ENCODE results near the gene CFD. TPM values are rescaled to one million over a fixed set of nuclear protein-coding genes. Genes with fewer than 3 reads are reported as not detected.

The CFD gene
- total RNA-seq, 1 experiment from 2014 or later: 1.9 TPM

- TF ChIP-seq CTCF (conservative IDR thresholded peaks at IDR 0.05): no peak
- H3K4me1 Mint-ChIP-seq: 0 out of 4 replicates have a peak, but pooled peaks cover 0 to 3% of the 10 kb centered on the region in 2 experiments
- Histone ChIP-seq H2BK5ac (ENCODE audit: insufficient read length, low read length) (no peak overlapping the region), H4K5ac (ENCODE audit: insufficient read length, low read depth, low read length) (no peak overlapping the region), H3K18ac (ENCODE audit: insufficient read length, low read depth, low read length) (no peak overlapping the region), H4K8ac (replicated peaks; ENCODE audit: insufficient read length, low read depth, low read length) (no peak overlapping the region), H2BK20ac (ENCODE audit: low read depth, low read length, poor library complexity, severe bottlenecking) (no peak overlapping the region), H2BK120ac (ENCODE audit: low read depth, low read length, poor library complexity, severe bottlenecking) (no peak overlapping the region), H3K4ac (ENCODE audit: low read depth, low read length) (no peak overlapping the region), H3K4me1 (ENCODE audit: insufficient read depth, low read length) (no peaks in the 10 kb centered on the region), H2BK15ac (ENCODE audit: low read depth, low read length) (no peak overlapping the region), H3K9me3 (ENCODE audit: control insufficient read depth, low read depth, low read length) (no peaks in the 10 kb centered on the region), H3K23ac (ENCODE audit: insufficient read length, low read depth, low read length) (no peak overlapping the region), H3K23me2 (ENCODE audit: insufficient read length, low read depth, low read length, poor library complexity, severe bottlenecking) (no peaks in the 10 kb centered on the region), H3K27ac (ENCODE audit: insufficient read length, low read depth, low read length) (no peak overlapping the region), H3K79me1 (ENCODE audit: insufficient read depth, low read depth, low read length, poor library complexity, severe bottlenecking) (no peaks in the 10 kb centered on the region), H3K56ac (ENCODE audit: insufficient read length, low read depth, low read length) (no peak overlapping the region), H4K20me1 (ENCODE audit: control insufficient read depth, insufficient read depth, insufficient read length) (no peaks in the 10 kb centered on the region), H3K4me2 (ENCODE audit: insufficient read depth, insufficient read length, low read length) (no peak overlapping the region), H3K14ac (ENCODE audit: insufficient read depth, low read length) (no peak overlapping the region), H4K91ac (ENCODE audit: insufficient read length, low read depth, low read length) (no peak overlapping the region), H2AK5ac (ENCODE audit: insufficient read length, low read length) (no peak overlapping the region), H3K27me3 (ENCODE audit: insufficient read depth, low read length) (no peaks in the 10 kb centered on the region), H3T11ph (ENCODE audit: low read length) (no peak overlapping the region), H3K79me2 (ENCODE audit: insufficient read depth, low read length) (no peaks in the 10 kb centered on the region), H3K9ac (ENCODE audit: extremely low read depth, insufficient read length, low read length) (no peak overlapping the region), H2BK12ac (ENCODE audit: insufficient read length, low read depth, low read length) (no peak overlapping the region), H2AFZ (ENCODE audit: low read length) (no peak overlapping the region)
- no peaks in the 10 kb centered on the region; a peak in 2 of 5 replicates for H3K9me3 Mint-ChIP-seq
- no peak overlapping the region; a peak in 2 of 7 replicates for H3K27ac Mint-ChIP-seq
- no peak for DNase-seq
- no CpG with 5 or more reads among the region's 80 CpGs for WGBS (ENCODE audit: extremely low coverage, insufficient read length, low lambda C conversion rate)
- peaks cover 39 to 65% (median 62%) of the 10 kb centered on the region in 3 experiments for H3K36me3 Mint-ChIP-seq (ENCODE audit: insufficient read depth in 1 of 3, low read depth in 3 of 3)
- peaks cover 3% of the 10 kb centered on the region; the same call in 1 of the 2 replicates for H3K27me3 Mint-ChIP-seq (ENCODE audit: low read depth)
- no peak overlapping the region for H3K4me3 Mint-ChIP-seq
Measured at GRCh38 chr19:812049-812746, 47.3 kb upstream of the CFD start.

Measured in H9 (cell line).